OCI-LY1 (cell line): ENCODE data around the gene KCNE5.
"Not testable (repeated sequence)": the region's sequence is repeated elsewhere in the genome, so short reads cannot be mapped to it uniquely, and the experiment has no call there.

Experiments used
- H2AFZ ChIP-seq: fragments of 200-600 bp; sonication (generic), shearing (Covaris generic); 2 replicates; pipeline ENCODE4 v1.6.0; 2014; ENCODE audit warnings: antibody characterized with exemption, mild to moderate bottlenecking, low read length
- H3F3A ChIP-seq: fragments of 200-600 bp; sonication (generic), shearing (Covaris generic); 2 replicates; pipeline ENCODE4 v1.6.0; 2014; ENCODE audit warnings: mild to moderate bottlenecking, antibody characterized with exemption, low read length, moderate library complexity; ENCODE audit not compliant: insufficient read depth
- H3K27ac ChIP-seq: fragments of 200-600 bp; sonication (generic); 2 replicates; pipeline ENCODE4 v1.5.1; 2014; ENCODE audit warnings: low read length, mixed run types, mild to moderate bottlenecking, low read depth; ENCODE audit not compliant: poor library complexity, severe bottlenecking
- H3K27me3 ChIP-seq: fragments of 200-600 bp; sonication (generic); 2 replicates; pipeline ENCODE4 v1.6.0; 2014; ENCODE audit warnings: antibody characterized with exemption, mild to moderate bottlenecking, low read length, moderate library complexity; ENCODE audit not compliant: insufficient read depth
- H3K36me3 ChIP-seq: fragments of 200-600 bp; sonication (generic); 2 replicates; pipeline ENCODE4 v1.6.1; 2014; ENCODE audit warnings: mild to moderate bottlenecking, antibody characterized with exemption, low read length, moderate library complexity, mixed read lengths; ENCODE audit not compliant: insufficient read depth
- H3K4me1 ChIP-seq: fragments of 200-600 bp; sonication (generic); 2 replicates; pipeline ENCODE4 v1.5.1; 2014; ENCODE audit warnings: mild to moderate bottlenecking, low read length, moderate library complexity; ENCODE audit not compliant: insufficient read depth, severe bottlenecking
- H3K4me2 ChIP-seq: fragments of 200-600 bp; sonication (generic), shearing (Covaris generic); 2 replicates; pipeline ENCODE4 v1.6.1; 2014; ENCODE audit warnings: low read length
- H3K4me3 ChIP-seq: fragments of 200-600 bp; sonication (generic); 2 replicates; pipeline ENCODE4 v1.5.1; 2014; ENCODE audit warnings: low read length, low read depth, mild to moderate bottlenecking, mixed read lengths; ENCODE audit not compliant: poor library complexity, severe bottlenecking
- H3K79me2 ChIP-seq: fragments of 200-600 bp; shearing (Covaris generic); 2 replicates; pipeline ENCODE4 v1.6.1; 2016; ENCODE audit warnings: mixed run types, low read length, mixed read lengths; ENCODE audit not compliant: insufficient read depth
- H3K9ac ChIP-seq: fragments of 200-600 bp; sonication (generic), shearing (Covaris generic); 2 replicates; pipeline ENCODE4 v1.6.1; 2014; ENCODE audit warnings: mild to moderate bottlenecking, low read length, mixed read lengths
- H3K9me2 ChIP-seq: fragments of 200-600 bp; sonication (generic), shearing (Covaris generic); 2 replicates; pipeline ENCODE4 v1.6.1; 2014; ENCODE audit warnings: low read depth, mild to moderate bottlenecking, low read length, mixed read lengths
- H3K9me3 ChIP-seq: fragments of 200-600 bp; shearing (Covaris generic); 2 replicates; pipeline ENCODE4 v1.6.1; 2014; ENCODE audit warnings: low read length, mixed read lengths
- H4K20me1 ChIP-seq: fragments of 200-600 bp; sonication (generic), shearing (Covaris generic); 2 replicates; pipeline ENCODE4 v1.6.0; 2016; ENCODE audit warnings: mild to moderate bottlenecking, low read length; ENCODE audit not compliant: insufficient read depth
- CTCF ChIP-seq: fragments of 200-600 bp; sonication (generic), shearing (Covaris generic); IDR thresholded peaks from 2 replicates; pipeline ENCODE4 v1.5.1; 2017; ENCODE audit warnings: mild to moderate bottlenecking, antibody characterized with exemption, low read length, moderate library complexity, mixed read lengths
- EZH2 ChIP-seq: fragments of 200-600 bp; sonication (generic), shearing (Covaris generic); IDR thresholded peaks from 2 replicates; pipeline ENCODE4 v1.8.0; 2017; ENCODE audit warnings: borderline replicate concordance, mixed run types, mild to moderate bottlenecking, antibody characterized with exemption, low read length, moderate library complexity, mixed read lengths

The KCNE5 gene

GRCh38 chrX:109655502-109656201, 30.7 kb upstream of the KCNE5 start:
- no peak overlapping the region for H3K4me3 ChIP-seq
- no peak overlapping the region for H3K4me2 ChIP-seq
- no peaks in the 10 kb centered on the region for H3K9me3 ChIP-seq
- no peaks in the 10 kb centered on the region for H3K9me2 ChIP-seq
- no peaks in the 10 kb centered on the region for H3K4me1 ChIP-seq
- no peaks in the 10 kb centered on the region for H3K79me2 ChIP-seq
- no peak overlapping the region for H2AFZ ChIP-seq
- H3F3A ChIP-seq = no peaks in the 10 kb centered on the region
- peaks cover 28% of the 10 kb centered on the region for H3K36me3 ChIP-seq
- no peak overlapping the region for H3K27ac ChIP-seq
- TF ChIP-seq EZH2 (no peak), CTCF (no peak)
- no peaks in the 10 kb centered on the region for H3K27me3 ChIP-seq
- no peaks in the 10 kb centered on the region for H4K20me1 ChIP-seq
- no peak overlapping the region for H3K9ac ChIP-seq

- no peak for TF ChIP-seq CTCF
- TF ChIP-seq EZH2 = no peak
- Histone ChIP-seq H3K27ac (no peak overlapping the region), H3K4me1 (no peaks in the 10 kb centered on the region), H3K9me3 (no peaks in the 10 kb centered on the region), H3F3A (no peaks in the 10 kb centered on the region), H4K20me1 (no peaks in the 10 kb centered on the region), H3K79me2 (no peaks in the 10 kb centered on the region), H3K9ac (no peak overlapping the region), H3K36me3 (peaks cover 18% of the 10 kb centered on the region), H2AFZ (no peak overlapping the region), H3K4me3 (no peak overlapping the region), H3K4me2 (no peak overlapping the region), H3K9me2 (no peaks in the 10 kb centered on the region), H3K27me3 (no peaks in the 10 kb centered on the region)
Measured at GRCh38 chrX:109654516-109655109, 29.6 kb upstream of the KCNE5 start.

- not testable (repeated sequence) for H3F3A ChIP-seq, H3K4me1 ChIP-seq, H3K9me3 ChIP-seq, H3K4me3 ChIP-seq, H2AFZ ChIP-seq, H4K20me1 ChIP-seq, H3K79me2 ChIP-seq, H3K36me3 ChIP-seq, H3K4me2 ChIP-seq, H3K9ac ChIP-seq, H3K27me3 ChIP-seq, H3K27ac ChIP-seq, H3K9me2 ChIP-seq
Measured at GRCh38 chrX:109644671-109645070, 19.7 kb upstream of the KCNE5 start.

- no peak overlapping the region for H3K27ac ChIP-seq
- no peak overlapping the region for H3K4me3 ChIP-seq
- no peak overlapping the region for H3K9ac ChIP-seq
- no peaks in the 10 kb centered on the region for H3K27me3 ChIP-seq
- H3K36me3 ChIP-seq = no peaks in the 10 kb centered on the region; the same call in 1 of the 2 replicates
- no peaks in the 10 kb centered on the region for H3K9me2 ChIP-seq
- H3K9me3 ChIP-seq = no peaks in the 10 kb centered on the region
- H3K4me1 ChIP-seq = no peaks in the 10 kb centered on the region
- no peaks in the 10 kb centered on the region for H3K79me2 ChIP-seq
- no peaks in the 10 kb centered on the region for H4K20me1 ChIP-seq
- TF ChIP-seq EZH2 = no peak
- TF ChIP-seq CTCF = no peak
- no peak overlapping the region for H3K4me2 ChIP-seq
- no peaks in the 10 kb centered on the region for H3F3A ChIP-seq
- no peak overlapping the region for H2AFZ ChIP-seq
Measured at GRCh38 chrX:109643687-109644086, 18.7 kb upstream of the KCNE5 start.
